GM19463 (cell line): Measurements from ENCODE around the gene SREBF2.
"Not testable (repeated sequence)": the region's sequence is repeated elsewhere in the genome, so short reads cannot be mapped to it uniquely, and the experiment has no call there.

Experiments used
- ATAC-seq: cut with Tn5 transposase; IDR thresholded peaks from one replicate; pipeline ENCODE4 v1.9.1; 2021; ENCODE audit warnings: mild to moderate bottlenecking, moderate library complexity; ENCODE audit not compliant: unreplicated experiment

Gene SREBF2

GRCh38 chr22:41820447-41820846 lies 12.5 kb upstream of the SREBF2 start:
- ATAC-seq: no peak

- no peak for ATAC-seq
These were observed 11.2 kb upstream of the SREBF2 start for GRCh38 chr22:41821471-41822316.

GRCh38 chr22:41822317-41823057 lies 10.4 kb upstream of the SREBF2 start:
- no peak for ATAC-seq

GRCh38 chr22:41823797-41824196 lies 9.1 kb upstream of the SREBF2 start:
- no peak for ATAC-seq

GRCh38 chr22:41825376-41825775 lies 7.5 kb upstream of the SREBF2 start:
- ATAC-seq: no peak

- ATAC-seq: no peak
These were observed 6.9 kb upstream of the SREBF2 start for GRCh38 chr22:41826021-41826420.

- no peak for ATAC-seq
These were observed 6.2 kb upstream of the SREBF2 start for GRCh38 chr22:41826430-41827383.

- ATAC-seq: no peak
These were observed 5.2 kb upstream of the SREBF2 start for GRCh38 chr22:41827671-41828070.

GRCh38 chr22:41828516-41828915 lies 4.4 kb upstream of the SREBF2 start:
- no peak for ATAC-seq

- ATAC-seq: no peak
These were observed 2.7 kb upstream of the SREBF2 start for GRCh38 chr22:41830174-41830573.

GRCh38 chr22:41831383-41831782 lies 1.5 kb upstream of the SREBF2 start:
- no peak for ATAC-seq

GRCh38 chr22:41831828-41832552 lies 915 bp upstream of the SREBF2 start:
- no peak for ATAC-seq

- peak; percentile 10 for ATAC-seq
These were observed 582 bp downstream of the SREBF2 start for GRCh38 chr22:41833369-41834004.

- no peak for ATAC-seq
These were observed 1.4 kb downstream of the SREBF2 start for GRCh38 chr22:41834005-41834944.

GRCh38 chr22:41835462-41835861 lies 2.6 kb downstream of the SREBF2 start:
- not testable (repeated sequence) for ATAC-seq

- no peak for ATAC-seq
These were observed 3.6 kb downstream of the SREBF2 start for GRCh38 chr22:41836551-41836950.

GRCh38 chr22:41838842-41839618 lies 6.1 kb downstream of the SREBF2 start:
- ATAC-seq: no peak

GRCh38 chr22:41840216-41840615 lies 7.3 kb downstream of the SREBF2 start:
- no peak for ATAC-seq
